ENCODE data around the gene OPN1SW. TPM values are rescaled to one million over a fixed set of nuclear protein-coding genes. Genes with fewer than 3 reads are reported as not detected.

Gene OPN1SW
- total and polyA plus RNA-seq, 3 donors from 2014 or later, result not detected

DNA sequence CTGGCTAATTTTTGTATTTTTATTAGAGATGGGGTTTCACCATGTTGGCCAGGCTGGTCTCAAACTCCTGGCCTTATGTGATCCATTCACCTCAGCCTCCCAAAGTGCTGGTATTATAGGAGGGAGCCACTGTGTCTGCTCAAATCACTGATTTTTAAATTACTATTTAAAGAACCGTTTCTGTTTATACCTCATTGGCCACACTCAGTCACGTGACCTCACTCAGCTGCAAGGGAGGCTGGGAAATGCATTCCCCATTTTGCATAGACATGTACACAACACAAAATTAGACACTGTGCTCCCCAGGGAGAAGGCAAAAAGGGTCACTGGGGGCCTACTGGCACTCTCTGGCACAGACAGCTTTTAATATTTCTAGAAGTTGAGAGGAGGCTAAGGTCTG is 50.1 kb downstream of the OPN1SW start:
- intact Hi-C loops (cut with DNase I; ENCODE audit: low total_unique reads), result no loop called here
- Histone ChIP-seq H3K27ac (no peak overlapping the region), H3K36me3 (ENCODE audit: low read depth, missing control alignments) (no peaks in the 10 kb centered on the region), H3K4me3 (no peak overlapping the region), H3K27me3 (no peaks in the 10 kb centered on the region), H3K9me3 (no peaks in the 10 kb centered on the region), H3K4me1 (no peaks in the 10 kb centered on the region)
- peak; percentile 26 for DNase-seq
- no peak for TF ChIP-seq POLR2A (IDR thresholded peaks at IDR 0.05)
- TF ChIP-seq, protein P1, sequence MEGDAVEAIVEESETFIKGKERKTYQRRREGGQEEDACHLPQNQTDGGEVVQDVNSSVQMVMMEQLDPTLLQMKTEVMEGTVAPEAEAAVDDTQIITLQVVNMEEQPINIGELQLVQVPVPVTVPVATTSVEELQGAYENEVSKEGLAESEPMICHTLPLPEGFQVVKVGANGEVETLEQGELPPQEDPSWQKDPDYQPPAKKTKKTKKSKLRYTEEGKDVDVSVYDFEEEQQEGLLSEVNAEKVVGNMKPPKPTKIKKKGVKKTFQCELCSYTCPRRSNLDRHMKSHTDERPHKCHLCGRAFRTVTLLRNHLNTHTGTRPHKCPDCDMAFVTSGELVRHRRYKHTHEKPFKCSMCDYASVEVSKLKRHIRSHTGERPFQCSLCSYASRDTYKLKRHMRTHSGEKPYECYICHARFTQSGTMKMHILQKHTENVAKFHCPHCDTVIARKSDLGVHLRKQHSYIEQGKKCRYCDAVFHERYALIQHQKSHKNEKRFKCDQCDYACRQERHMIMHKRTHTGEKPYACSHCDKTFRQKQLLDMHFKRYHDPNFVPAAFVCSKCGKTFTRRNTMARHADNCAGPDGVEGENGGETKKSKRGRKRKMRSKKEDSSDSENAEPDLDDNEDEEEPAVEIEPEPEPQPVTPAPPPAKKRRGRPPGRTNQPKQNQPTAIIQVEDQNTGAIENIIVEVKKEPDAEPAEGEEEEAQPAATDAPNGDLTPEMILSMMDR (IDR thresholded peaks at IDR 0.05), result no peak
- WGBS, 2 donors, result 88% methylated on average over 2 of the region's 2 CpGs

DNA sequence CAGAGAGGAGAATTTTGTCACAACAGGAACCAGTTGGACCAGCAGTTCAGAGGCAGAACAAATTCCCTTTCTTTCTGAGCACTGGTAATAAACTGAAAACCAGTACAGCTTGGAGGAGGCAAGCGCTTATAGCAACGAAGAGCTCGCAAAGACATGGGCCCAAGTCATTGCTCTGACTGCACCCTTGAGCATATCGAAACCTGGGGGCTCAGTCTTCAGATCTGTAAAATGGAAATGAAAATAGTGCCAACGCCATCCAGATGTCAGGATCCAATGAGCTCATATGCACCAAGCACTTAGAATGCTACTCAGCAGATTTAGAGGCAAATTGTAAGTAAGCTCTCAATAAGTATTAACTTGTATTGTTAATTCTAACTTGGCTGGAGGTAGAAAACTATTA is 50.9 kb downstream of the OPN1SW start:
- no peaks in the 10 kb centered on the region for H3K4me1 ChIP-seq
- no peak for TF ChIP-seq POLR2A (IDR thresholded peaks at IDR 0.05)
- TF ChIP-seq, protein P1 (IDR thresholded peaks at IDR 0.05), result no peak
- H3K9me3 ChIP-seq, result no peaks in the 10 kb centered on the region
- intact Hi-C loops (cut with DNase I; ENCODE audit: low total_unique reads), result no loop called here
- H3K36me3 ChIP-seq (ENCODE audit: low read depth, missing control alignments), result no peaks in the 10 kb centered on the region
- 91 to 94% methylated on average over 5 of the region's 5 CpGs for WGBS, 2 donors
- no peak overlapping the region for H3K27ac ChIP-seq
- H3K27me3 ChIP-seq, result no peaks in the 10 kb centered on the region
- no peak for DNase-seq
- H3K4me3 ChIP-seq, result no peak overlapping the region

Small RNA genes within 50 kb of the gene (small RNA-seq; reads per million reads assigned to genes)
- 0 reads per million in 2 donors for gene RN7SL81P

Other genes starting within 250 kb of the OPN1SW start
- 10 to 100 TPM; 12.0 to 46.8 TPM for gene GARIN1A, start 103.5 kb downstream of the OPN1SW start, total RNA-seq
- 46.0 TPM for gene GARIN1A, start 103.5 kb downstream of the OPN1SW start, polyA plus RNA-seq (ENCODE audit: insufficient read depth, low read depth, low replicate concordance)
- gene CALU, start 36.4 kb downstream of the OPN1SW start, total RNA-seq, result 10 to 100 TPM; 63.2 to 63.4 TPM
- 81.4 TPM for gene CALU, start 36.4 kb downstream of the OPN1SW start, polyA plus RNA-seq (ENCODE audit: insufficient read depth, low read depth, low replicate concordance)
- 100 to 1,000 TPM; 265 to 553 TPM for gene CCDC136, start 16.2 kb upstream of the OPN1SW start, total RNA-seq
- gene CCDC136, start 16.2 kb upstream of the OPN1SW start, polyA plus RNA-seq (ENCODE audit: insufficient read depth, low read depth, low replicate concordance), result 564 TPM
- 10 to 100 TPM in 1 of 2 donors, 1 to 10 TPM in 1; 8.8 to 14.4 TPM for gene FLNC, start 54.6 kb upstream of the OPN1SW start, total RNA-seq
- gene FLNC, start 54.6 kb upstream of the OPN1SW start, polyA plus RNA-seq (ENCODE audit: insufficient read depth, low read depth, low replicate concordance), result 21.4 TPM
- 100 to 1,000 TPM; 133 to 166 TPM for gene ATP6V1F, start 87.1 kb upstream of the OPN1SW start, total RNA-seq
- gene ATP6V1F, start 87.1 kb upstream of the OPN1SW start, polyA plus RNA-seq (ENCODE audit: insufficient read depth, low read depth, low replicate concordance), result 414 TPM
- gene KCP, start 134.9 kb upstream of the OPN1SW start, total RNA-seq, result 1 to 10 TPM in 1 of 2 donors, under 1 TPM in 1; 0.68 to 1.2 TPM
- 1.4 TPM for gene KCP, start 134.9 kb upstream of the OPN1SW start, polyA plus RNA-seq (ENCODE audit: insufficient read depth, low read depth, low replicate concordance)
- gene IRF5, start 162.1 kb upstream of the OPN1SW start, total RNA-seq, result 1 to 10 TPM; 2.9 to 5.6 TPM
- gene IRF5, start 162.1 kb upstream of the OPN1SW start, polyA plus RNA-seq (ENCODE audit: insufficient read depth, low read depth, low replicate concordance), result 4.6 TPM

All from testis (tissue), 3 donors.